ENCODE measurements around the gene EPC1.
A peak's percentile ranks its signal among the peaks of the same experiment; 100 is the strongest.

EPC1 gene

GRCh38 chr10:32381165-32381564 lies 34.2 kb upstream of the EPC1 start:
- TF ChIP-seq CTCF (IDR thresholded peaks at IDR 0.05), result no peak
- DNase-seq (ENCODE audit: low spot score), result no peak
- Histone ChIP-seq H3K27ac (no peak overlapping the region), H3K4me3 (no peak overlapping the region)

- no peak for DNase-seq (ENCODE audit: low spot score)
- no peak for TF ChIP-seq CTCF (IDR thresholded peaks at IDR 0.05)
- peak overlapping the region in 1 of 2 donors; percentile 12 for H3K27ac ChIP-seq
Observed at GRCh38 chr10:32379950-32380551, 33.1 kb upstream of the EPC1 start.

GRCh38 chr10:32379318-32379949 lies 32.5 kb upstream of the EPC1 start:
- Histone ChIP-seq H3K27ac (peak overlapping the region; percentile 74 to 85), H3K4me3 (peak overlapping the region; percentile 75)
- no peak for DNase-seq (ENCODE audit: low spot score)
- TF ChIP-seq CTCF (IDR thresholded peaks at IDR 0.05), result no peak

More at GRCh38 chr10:32379950-32380551, 33.1 kb upstream of the EPC1 start:
- no peak overlapping the region for H3K4me3 ChIP-seq

- TF ChIP-seq CTCF (IDR thresholded peaks at IDR 0.05), result no peak
- H3K27ac ChIP-seq, result peak overlapping the region; percentile 74 to 85
- peak; percentile 92 for DNase-seq (ENCODE audit: low spot score)
- H3K4me3 ChIP-seq, result peak overlapping the region; percentile 75
Observed at GRCh38 chr10:32378363-32379317, 31.7 kb upstream of the EPC1 start.

GRCh38 chr10:32377458-32378259 lies 30.7 kb upstream of the EPC1 start:
- DNase-seq (ENCODE audit: low spot score), result no peak

More at GRCh38 chr10:32377458-32378259, 30.7 kb upstream of the EPC1 start:
- TF ChIP-seq CTCF (IDR thresholded peaks at IDR 0.05), result no peak
- Histone ChIP-seq H3K27ac (peak overlapping the region; percentile 52 to 74), H3K4me3 (peak overlapping the region; percentile 75)

All from coronary artery (tissue), 2 donors.